ENCODE results near the gene SPDYE16. TPM values are rescaled to one million over a fixed set of nuclear protein-coding genes. Genes with fewer than 3 reads are reported as not detected.
"Not testable (repeated sequence)": the region's sequence is repeated elsewhere in the genome, so short reads cannot be mapped to it uniquely, and the experiment has no call there.

Gene SPDYE16
- total RNA-seq, 1 experiment from 2014 or later, result not detected

DNA sequence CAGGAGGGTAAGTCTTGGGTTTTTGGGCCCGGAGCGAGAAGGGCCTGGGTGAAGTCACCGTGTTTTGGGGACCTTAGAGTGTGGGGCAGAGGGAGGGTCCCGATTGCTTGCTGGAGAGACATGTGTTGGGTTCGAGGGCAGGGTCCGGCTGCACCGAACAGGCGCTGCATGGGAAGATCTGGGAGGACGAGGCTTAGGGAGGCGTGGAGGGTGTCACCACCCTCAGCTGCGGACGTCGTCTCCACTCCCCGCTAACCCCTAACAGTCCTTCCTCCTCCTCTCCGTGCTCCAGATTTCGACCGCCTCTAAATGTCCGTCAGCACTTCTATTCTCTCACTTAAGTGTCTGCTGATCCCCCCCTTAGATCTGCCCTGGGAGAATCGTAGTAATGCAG is 6.8 kb upstream of the SPDYE16 start:
- not testable (repeated sequence) for DNase-seq (ENCODE audit: low read depth)

DNA sequence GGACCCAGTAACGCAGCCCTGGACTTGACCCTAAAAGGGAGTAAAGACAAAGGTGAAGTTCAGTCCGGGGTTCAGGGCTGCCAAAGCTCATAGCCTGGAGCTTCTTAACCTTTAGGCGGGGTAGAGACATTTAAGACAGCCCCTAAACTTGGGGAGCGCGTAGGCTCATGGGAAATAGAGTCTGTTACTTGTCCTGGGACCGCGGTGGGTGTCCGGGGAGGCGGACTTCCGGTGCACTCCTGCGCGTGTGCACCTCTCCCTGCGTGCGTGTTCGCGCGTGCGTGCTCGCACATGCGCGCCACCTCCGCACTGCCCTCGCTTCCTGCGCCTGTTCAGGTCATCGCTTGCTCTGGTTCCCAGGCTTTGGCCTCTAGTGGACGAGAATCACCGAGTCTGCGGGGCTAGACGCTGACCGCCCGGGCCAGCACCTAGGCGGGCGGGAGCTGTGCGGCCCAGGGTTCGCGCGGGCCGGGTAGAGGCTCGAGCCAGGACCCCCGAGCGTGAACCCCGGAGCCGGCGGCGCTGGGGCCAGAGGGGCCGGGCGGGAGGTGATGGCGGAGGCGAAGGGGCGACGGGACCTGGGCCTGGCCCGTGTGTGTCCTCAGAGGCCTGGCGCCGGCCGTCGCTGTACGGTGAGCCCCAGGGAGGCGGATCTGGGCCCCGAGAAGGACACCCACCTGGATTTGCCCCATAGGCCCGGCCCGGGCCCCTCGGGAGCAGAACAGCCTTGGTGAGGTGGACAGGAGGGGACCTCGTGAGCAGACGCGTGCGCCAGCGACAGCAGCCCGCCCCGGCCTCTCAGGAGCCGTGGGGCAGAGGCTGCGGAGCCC is 6.1 kb upstream of the SPDYE16 start:
- peak; percentile 89 for DNase-seq (ENCODE audit: low read depth)

DNA sequence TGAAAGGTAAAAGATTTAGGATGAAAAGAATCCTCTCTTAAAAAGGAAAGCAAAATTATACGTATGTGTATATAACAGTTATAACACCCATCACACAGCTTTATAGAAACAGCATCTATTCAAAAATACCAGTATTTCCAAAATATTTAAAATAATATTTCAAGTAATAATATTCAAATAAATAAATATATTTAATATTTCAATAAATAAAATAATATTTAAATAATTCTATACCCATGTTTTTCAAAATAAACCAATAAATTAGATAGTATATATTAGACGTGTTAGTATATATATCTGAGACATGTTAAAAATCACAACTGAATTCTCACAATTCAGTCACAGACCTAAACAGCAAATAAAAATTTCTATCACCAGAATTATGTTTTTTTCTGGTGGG is 11.5 kb downstream of the SPDYE16 start:
- DNase-seq (ENCODE audit: low read depth), result not testable (repeated sequence)

DNA sequence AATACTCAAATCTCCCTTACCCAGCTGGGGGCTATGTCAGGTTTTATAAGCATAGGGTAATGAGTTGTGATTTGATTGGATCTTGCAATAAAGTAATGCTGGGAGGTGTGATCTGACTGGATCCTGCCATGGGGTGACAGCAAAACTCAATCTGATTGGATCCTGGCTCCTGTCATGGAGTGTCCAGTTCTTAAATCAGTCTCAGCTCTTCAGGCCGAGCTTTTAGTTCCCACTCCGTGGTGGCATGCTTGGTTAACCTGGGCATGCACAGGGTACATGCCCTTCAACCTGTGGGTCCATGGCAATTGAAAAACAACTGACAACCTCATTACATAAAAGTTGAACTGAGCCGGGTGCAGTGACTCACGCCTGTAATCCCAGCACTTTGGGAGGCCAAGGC is 16.9 kb downstream of the SPDYE16 start:
- not testable (repeated sequence) for DNase-seq (ENCODE audit: low read depth)

DNA sequence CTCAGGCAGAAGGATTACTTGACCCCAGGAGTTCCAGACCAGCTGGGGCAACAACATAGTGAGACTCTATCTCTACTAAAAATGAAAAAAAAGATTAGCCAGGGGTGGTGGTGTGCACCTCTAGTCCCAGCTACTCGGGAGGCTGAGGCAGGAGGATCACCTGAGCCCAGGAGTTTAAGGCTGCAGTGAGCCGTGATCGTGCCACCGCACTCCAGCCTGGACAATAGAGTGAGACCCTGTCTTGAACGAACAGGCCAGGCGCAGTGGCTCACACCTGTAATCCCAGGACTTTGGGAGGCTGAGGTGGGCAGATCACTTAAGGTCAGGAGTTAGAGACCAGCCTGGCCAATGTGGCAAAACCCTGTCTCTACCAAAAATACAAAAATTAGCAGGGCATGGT is 26.2 kb downstream of the SPDYE16 start:
- DNase-seq (ENCODE audit: low read depth), result not testable (repeated sequence)

DNA sequence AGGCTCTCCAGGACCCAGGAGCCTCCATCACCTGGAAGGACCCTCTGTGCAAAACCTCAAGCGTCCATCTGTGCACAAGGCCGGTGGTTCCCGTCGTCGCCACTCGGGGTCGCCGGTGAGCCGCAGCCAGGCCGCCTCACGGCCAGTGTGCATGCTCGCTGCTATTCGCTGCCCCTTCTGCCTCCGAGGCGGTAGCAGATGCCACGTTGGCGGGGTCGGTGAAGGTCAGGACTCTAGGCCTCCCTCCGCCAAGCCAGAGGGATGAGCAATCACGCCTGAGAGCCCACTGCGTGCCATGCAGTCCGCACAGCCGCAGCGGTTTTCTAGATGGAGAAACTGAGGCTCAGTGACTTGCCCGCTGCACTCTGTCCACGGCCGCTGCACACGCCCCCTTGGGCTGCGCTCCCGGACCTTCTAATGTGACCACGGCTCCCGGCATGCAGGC is 27.1 kb downstream of the SPDYE16 start:
- DNase-seq (ENCODE audit: low read depth), result no peak

DNA sequence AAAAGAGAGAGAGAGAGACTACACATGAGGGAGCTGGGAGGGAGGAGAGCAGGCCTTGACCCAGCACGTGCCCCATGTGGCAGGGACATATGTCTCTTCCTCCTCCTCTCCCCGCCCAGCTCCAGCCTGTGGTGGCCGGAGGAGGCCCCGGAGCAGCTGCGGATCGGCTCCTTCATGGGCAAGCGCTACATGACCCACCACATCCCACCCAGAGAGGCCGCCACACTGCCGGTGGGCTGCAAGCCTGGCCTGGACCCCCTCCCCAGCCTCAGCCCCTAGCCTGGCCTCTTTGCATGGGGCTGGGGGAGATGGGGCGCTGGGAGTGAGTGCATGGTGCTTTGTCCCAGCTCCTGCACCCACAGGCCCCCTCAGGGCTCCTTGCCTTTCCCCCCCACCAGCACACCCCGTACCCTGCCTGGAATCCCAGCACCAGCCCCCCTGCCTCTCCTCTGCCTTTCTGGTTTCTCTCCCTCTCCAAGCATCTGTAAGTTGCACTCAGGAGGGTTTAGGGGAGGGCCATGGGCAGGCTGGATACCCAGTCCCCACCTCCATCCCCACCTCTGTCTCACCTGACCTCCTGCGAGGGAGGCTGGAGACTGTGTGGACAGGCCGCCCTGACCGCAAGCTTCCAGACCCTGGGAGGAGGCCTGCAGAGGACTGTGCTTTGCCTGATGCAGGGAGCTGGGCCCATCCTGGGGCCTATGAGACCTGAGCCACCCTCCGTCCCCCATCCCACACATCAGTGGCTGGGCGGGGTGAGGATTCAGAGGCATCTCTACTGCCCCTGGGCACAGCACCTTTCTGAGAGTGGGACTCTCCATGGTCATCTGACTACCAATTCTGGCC is 27.9 kb downstream of the SPDYE16 start:
- peak; percentile 1 for DNase-seq (ENCODE audit: low read depth)

DNA sequence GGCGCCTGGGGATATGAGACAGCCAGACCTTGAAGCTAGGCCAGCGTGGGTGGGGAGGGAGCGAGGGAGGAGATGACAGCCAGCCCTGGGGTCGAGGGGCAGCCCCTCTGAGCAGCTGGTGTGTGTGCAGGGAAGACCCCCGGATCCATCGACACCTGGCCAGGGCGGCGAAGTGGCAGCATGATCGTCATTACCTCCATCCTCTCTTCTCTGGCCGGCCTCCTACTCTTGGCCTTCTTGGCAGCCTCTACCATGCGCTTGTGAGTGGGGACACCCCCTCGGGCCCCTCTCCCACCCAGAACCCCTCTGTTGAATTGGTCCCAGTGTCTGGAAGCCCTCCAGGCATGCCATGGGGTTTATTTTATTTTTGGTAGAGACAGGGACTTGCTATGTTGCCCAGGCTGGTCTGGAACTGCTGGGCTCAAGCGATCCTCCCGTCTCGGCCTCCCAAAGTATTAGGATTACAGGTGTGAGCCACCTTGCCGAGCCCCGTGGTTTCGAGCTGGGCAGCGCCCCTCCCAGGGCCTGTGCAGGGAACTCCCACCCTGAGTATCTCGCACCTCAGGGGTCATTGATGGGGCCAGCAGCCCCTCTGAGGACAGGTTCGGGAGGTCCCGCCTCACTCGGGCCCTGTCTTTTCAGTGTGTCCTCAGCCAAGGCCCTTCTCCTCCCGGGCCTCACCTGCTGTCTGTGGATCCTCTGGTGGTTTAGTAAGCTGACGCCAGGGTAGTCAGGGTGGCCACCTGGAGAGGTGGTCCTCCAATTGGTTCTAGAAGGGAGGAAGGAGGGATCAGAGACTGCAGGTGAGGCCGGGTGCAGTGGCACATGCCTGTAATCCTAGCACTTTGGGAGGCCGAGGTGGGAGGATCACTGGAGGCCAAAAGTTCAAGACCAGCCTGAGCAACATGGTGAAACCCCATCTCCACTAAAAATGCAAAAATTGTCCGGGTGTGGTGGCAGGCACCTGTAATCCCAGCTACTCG is 29.0 kb downstream of the SPDYE16 start:
- peak; percentile 0 for DNase-seq (ENCODE audit: low read depth)

DNA sequence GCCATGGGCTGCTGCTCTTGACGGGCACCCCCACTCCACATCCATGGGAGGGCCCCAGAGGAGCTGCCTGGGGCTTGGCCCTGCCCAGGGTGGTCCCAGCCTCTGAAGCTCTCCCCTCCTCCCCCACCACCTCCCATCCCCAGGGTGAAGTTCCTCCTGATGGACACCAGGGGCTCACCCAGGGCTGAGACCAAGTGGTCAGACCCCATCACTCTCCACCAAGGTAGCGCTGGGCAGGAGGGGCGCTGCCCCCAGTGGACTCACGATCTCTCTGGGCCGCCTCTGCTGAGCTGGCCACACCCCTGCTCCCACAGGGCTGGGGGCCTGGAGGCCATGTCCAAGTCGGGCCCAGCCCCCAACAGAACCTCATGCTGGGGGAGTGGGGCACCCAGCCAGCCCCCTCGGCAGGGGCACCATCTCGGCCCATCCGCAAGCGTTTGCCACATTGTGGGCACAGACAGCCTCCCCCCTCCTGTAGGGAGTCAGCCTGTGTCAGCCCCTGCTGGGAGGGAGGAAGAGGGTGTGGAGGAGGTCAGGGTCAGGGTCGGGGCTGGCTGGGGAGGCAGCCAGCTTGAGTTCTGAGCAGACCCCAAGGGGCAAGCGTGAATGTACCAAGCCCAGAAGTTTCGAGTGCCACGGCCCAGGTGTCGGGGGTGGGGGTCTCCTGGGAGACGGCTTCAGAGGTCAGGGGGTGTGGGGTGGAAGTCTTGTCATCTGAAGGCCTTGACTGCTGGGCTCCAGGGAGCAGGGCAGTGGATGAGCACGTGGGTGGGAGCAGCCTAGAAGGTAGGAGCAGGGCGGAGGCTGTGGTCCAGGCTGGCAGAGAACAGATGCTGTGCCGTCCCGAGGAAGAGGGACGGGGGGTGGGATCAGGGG is 29.9 kb downstream of the SPDYE16 start:
- DNase-seq (ENCODE audit: low read depth), result peak; percentile 2

DNA sequence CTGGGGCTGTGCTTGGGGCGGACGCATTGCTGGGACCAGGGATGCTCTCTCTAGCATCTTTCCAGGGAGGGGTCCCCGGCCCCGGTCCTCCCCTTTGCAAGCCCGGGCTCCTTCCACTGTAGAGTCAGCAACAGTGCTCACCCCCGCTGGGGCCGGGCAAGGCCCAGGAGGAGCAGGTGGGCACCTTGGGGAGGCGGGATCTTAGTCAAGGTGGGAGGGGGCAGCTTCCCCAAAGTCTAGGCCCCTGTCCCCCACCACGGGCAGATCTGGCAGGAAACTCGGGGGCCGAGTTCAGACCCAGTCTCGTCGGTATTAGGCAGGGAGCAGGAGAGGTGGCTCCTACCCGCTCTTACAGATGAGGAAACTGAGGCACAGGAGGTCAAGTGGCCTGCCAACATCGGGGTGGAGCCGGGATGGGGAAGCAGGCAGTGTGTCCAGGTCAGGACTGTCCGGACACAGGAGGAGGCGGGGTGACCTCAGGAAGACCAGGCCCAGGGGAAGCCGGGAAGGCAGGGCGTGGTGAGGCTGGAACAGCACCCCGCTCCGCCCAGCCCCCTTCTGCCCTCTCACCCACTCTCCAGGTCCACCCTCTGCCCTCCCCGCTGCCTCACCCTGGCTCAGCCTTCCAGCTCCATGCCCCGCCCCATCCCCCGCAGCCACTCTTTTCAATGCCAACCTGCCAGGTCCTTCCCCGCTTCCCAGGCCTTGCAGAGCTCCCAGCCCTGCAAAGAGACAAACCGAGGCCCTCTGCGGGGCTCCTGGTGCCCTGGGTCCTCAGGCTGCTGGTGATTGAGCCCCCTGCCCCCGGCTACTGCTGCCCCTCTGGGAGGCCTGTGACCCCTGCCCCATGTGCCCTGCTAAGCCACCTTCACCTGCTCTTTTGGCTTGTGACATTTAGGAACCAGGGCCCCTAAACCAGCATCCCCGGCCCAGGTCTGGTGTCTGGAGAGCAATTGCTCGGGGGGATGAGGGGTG is 30.9 kb downstream of the SPDYE16 start:
- not testable (repeated sequence) for DNase-seq (ENCODE audit: low read depth)

DNA sequence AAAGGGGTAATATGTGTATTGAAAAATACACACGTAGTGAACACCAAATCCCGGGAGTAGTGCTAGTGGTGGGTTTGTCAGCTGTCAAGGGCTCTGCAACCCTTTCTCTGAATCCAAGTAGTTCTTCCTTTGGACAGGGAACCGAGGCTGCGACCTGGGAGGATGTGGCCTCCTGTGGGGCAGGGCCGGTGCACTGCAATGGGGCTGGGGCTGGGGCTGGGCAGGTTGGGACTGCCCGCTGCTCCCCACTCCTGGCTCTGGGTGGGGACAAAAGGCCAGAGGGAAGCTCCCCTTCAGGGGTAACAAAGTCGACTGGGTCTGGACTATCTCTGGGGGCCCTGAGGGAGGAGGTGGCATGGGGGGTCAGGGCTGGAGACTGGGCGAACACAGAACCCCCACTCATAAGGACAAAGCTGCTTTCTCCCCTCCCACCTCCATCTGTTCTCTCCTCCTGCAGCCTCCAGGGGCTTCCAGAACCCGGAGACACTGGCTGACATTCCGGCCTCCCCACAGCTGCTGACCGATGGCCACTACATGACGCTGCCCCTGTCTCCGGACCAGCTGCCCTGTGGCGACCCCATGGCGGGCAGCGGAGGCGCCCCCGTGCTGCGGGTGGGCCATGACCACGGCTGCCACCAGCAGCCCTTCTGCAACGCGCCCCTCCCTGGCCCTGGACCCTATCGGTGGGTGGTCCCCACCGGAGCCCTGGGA is 31.7 kb downstream of the SPDYE16 start:
- not testable (repeated sequence) for DNase-seq (ENCODE audit: low read depth)

DNA sequence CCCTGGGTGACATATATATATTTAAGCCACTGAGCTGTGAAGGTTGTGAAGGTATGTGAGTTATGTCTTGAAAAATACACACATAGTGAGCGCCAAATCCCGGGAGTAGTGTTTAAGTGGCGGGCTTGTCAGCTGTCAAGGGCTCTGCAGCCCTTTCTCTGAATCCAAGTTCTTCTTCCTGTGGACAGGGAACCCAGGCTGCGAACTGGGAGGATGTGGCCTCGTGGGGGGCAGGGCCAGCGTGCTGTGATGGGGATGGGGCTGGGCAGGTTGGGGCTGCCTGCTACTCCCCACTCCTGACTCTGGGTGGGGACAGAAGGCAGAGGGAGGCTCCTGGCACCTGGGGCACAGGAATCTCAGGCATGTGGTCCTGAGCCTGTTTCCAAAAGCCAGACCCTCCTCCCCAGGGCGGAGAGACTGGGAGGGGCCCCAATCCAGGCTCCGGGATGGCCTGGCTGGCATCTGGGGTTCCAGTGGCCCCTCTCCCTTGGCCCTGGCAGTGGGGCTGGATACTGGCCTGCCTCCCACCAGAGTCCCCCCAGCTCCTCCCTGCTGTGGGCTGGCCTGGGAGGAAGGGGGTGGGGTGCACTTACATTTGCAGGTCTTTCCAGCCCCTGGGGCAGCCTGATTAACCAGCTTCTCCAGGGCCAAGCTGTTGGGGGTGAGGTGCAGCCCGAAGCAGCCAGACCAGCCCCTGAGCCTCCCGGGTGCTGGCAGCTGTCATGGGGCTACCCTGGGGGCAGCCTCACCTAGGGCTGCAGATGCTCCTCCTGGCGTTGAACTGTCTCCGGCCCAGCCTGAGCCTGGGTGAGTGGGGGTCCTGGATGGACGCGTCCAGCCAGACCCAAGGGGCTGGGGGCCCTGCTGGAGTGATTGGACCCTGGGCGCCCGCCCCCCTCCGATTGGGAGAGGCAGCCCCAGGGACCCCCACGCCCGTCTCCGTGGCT is 32.9 kb downstream of the SPDYE16 start, which contains the start of gene UPK3B:
UPK3B (plus strand) TSS at position 622 of the 947 bp plus-strand sequence; CDS start at position 723, 101 bp downstream.
- DNase-seq (ENCODE audit: low read depth), result peak; percentile 9

DNA sequence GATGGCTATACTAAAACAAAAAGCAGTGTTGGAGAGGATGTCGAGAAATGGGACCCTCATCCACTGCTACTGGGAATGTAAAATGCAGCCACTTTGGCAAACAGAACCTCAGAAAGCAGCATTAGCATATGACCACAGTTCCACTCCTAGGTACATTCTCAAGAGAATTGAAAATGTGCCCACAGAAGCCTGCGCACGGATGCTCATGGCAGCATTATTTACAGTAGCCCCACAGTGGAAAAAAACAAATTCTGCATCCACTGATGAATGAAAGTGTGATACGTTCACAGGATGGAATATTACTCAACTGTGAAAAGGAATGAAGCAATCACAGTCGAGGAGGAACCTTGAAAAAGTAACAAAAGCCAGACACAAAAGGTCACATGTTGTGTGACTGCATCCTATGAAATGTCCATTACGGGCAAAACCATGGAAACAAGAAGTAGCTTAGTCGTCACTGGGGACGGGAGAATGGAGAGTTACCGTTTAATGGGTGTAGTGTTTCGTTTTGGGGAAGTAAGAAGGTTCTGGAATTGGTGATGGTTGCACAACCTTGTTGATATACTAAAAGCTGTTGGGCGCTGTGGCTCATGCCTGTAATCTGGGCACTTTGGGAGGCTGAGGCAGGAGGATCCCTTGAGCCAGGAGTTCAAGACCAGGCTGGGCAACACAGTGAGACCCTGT is 35.2 kb downstream of the SPDYE16 start:
- peak; percentile 4 for DNase-seq (ENCODE audit: low read depth)

DNA sequence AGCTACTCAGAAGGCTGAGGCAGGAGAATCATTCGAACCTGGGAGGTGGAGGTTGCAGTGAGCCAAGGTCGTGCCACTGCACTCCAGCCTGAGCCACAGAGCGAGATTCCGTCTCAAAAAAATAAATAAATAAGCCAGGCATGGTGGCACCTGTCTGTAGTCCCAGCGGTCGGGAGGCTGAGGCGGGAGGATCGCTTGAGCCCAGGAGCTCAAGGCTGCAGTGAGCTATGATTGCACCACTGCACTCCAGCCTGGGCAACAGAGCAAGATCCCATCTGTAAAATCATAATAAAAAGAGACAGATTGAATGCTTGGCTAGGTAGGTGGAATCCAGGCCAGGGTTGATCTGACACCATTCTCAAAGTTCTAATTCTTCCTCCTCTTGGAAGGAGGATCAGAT is 36.5 kb downstream of the SPDYE16 start:
- DNase-seq (ENCODE audit: low read depth), result not testable (repeated sequence)

DNA sequence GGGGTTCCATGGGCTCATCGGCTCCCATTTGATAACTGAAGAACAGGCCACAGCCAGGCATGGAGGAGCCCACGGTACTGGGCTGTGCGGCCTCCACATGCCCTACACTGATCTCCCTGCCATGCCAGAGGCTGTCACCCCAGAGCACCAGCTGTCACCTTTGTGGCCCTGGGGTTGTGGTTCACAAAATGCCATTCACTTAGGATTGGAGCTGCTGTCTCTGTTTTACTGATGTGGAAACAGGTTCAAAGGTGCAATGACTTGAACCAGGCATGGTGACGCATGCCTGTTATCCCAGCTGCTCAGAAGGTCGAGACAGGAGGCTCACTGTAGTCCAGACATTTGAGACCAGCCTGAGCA is 37.0 kb downstream of the SPDYE16 start:
- DNase-seq (ENCODE audit: low read depth), result no peak

Measured in HT1080 (cell line).